ENCODE measurements around the gene ZNF644. TPM values are rescaled to one million over a fixed set of nuclear protein-coding genes. Genes with fewer than 3 reads are reported as not detected.

ZNF644 gene
- total and polyA plus RNA-seq, 2 donors (not counting 1 experiment from before 2014, with no cell fraction given), result 9.6 to 124 TPM

GRCh38 chr1:90945287-90945686 lies 76.5 kb downstream of the ZNF644 start:
- ChIA-PET POLR2A (no interaction called here), CTCF (interaction anchor here (0.9 kb wide), 1 partner anchor 9 kb away, joined by 4 read pairs; no protein-coding TSS in a partner anchor)
- Histone ChIP-seq H3K36me3 (replicated peaks in 1 of 2; ENCODE audit: control extremely low read depth in 1 of 2, control insufficient read depth in 1 of 2, extremely low read depth in 1 of 2, insufficient read depth in 2 of 2, low read length in 1 of 2) (peaks cover 3 to 8% of the 10 kb centered on the region in 2 experiments), H3K9me3 (ENCODE audit: control extremely low read depth in 1 of 3, control insufficient read depth in 2 of 3, insufficient read depth in 1 of 3, low read length in 2 of 3) (no peaks in the 10 kb centered on the region), H4K20me1 (ENCODE audit: control insufficient read depth, insufficient read depth, low read length, poor library complexity, severe bottlenecking) (peaks cover 43% of the 10 kb centered on the region), H3K79me2 (ENCODE audit: control insufficient read depth, insufficient read depth, low read length) (peaks cover 71% of the 10 kb centered on the region), H3K9ac (ENCODE audit: low read length) (no peak overlapping the region), H3K27ac (ENCODE audit: low read length in 2 of 2) (no peak overlapping the region), H3K4me2 (replicated peaks; ENCODE audit: low read depth, low read length, poor library complexity, severe bottlenecking) (no peak overlapping the region), H2AFZ (ENCODE audit: insufficient read depth, low read depth, low read length, poor library complexity, severe bottlenecking) (no peak overlapping the region), H3K4me1 (ENCODE audit: control insufficient read depth in 2 of 2, insufficient read depth in 2 of 2, low read length in 2 of 2) (no peaks in the 10 kb centered on the region), H3K27me3 (replicated peaks in 1 of 4; ENCODE audit: control extremely low read depth in 1 of 4, control insufficient read depth in 3 of 4, insufficient read depth in 4 of 4, low read length in 3 of 4) (no peaks in the 10 kb centered on the region), H3K4me3 (ENCODE audit: control extremely low read depth in 1 of 5, extremely low read depth in 1 of 5, insufficient read depth in 1 of 5, low read depth in 2 of 5, low read length in 4 of 5) (no peak overlapping the region)
- Mint-ChIP-seq H3K27ac (no peak overlapping the region), H3K4me1 (peaks cover 21% of the 10 kb centered on the region), H3K27me3 (no peaks in the 10 kb centered on the region), H3K4me3 (no peak overlapping the region), H3K9me3 (ENCODE audit: insufficient read depth) (no peaks in the 10 kb centered on the region)
- TF ChIP-seq CTCF (IDR thresholded peaks at IDR 0.05), result no peak
- TF ChIP-seq EZH2 (IDR thresholded peaks at IDR 0.05; ENCODE audit: borderline replicate concordance, insufficient read depth, low read depth, low read length, poor library complexity, severe bottlenecking), result no peak
- ATAC-seq (ENCODE audit: low read depth) (no peak), DNase-seq (no peak)
- intact Hi-C loops (cut with micrococcal nuclease), result no loop called here

- Histone ChIP-seq H3K9me3 (ENCODE audit: control extremely low read depth in 1 of 3, control insufficient read depth in 2 of 3, insufficient read depth in 1 of 3, low read length in 2 of 3) (no peaks in the 10 kb centered on the region), H3K36me3 (replicated peaks in 1 of 2; ENCODE audit: control extremely low read depth in 1 of 2, control insufficient read depth in 1 of 2, extremely low read depth in 1 of 2, insufficient read depth in 2 of 2, low read length in 1 of 2) (peaks cover 4 to 20% of the 10 kb centered on the region in 2 experiments), H3K27ac (ENCODE audit: low read length in 2 of 2) (no peak overlapping the region), H3K4me2 (replicated peaks; ENCODE audit: low read depth, low read length, poor library complexity, severe bottlenecking) (no peak overlapping the region), H3K79me2 (ENCODE audit: control insufficient read depth, insufficient read depth, low read length) (peaks cover 74% of the 10 kb centered on the region), H3K27me3 (replicated peaks in 1 of 4; ENCODE audit: control extremely low read depth in 1 of 4, control insufficient read depth in 3 of 4, insufficient read depth in 4 of 4, low read length in 3 of 4) (no peaks in the 10 kb centered on the region), H4K20me1 (ENCODE audit: control insufficient read depth, insufficient read depth, low read length, poor library complexity, severe bottlenecking) (peaks cover 47% of the 10 kb centered on the region), H3K9ac (ENCODE audit: low read length) (no peak overlapping the region), H2AFZ (ENCODE audit: insufficient read depth, low read depth, low read length, poor library complexity, severe bottlenecking) (no peak overlapping the region), H3K4me3 (ENCODE audit: control extremely low read depth in 1 of 5, extremely low read depth in 1 of 5, insufficient read depth in 1 of 5, low read depth in 2 of 5, low read length in 4 of 5) (no peak overlapping the region), H3K4me1 (ENCODE audit: control insufficient read depth in 2 of 2, insufficient read depth in 2 of 2, low read length in 2 of 2) (no peaks in the 10 kb centered on the region)
- DNase-seq (no peak), ATAC-seq (ENCODE audit: low read depth) (no peak)
- CTCF ChIA-PET, result interaction anchor here (1.0 kb wide), 1 partner anchor 221 kb away, joined by 3 read pairs; no protein-coding TSS in a partner anchor
- TF ChIP-seq CTCF (IDR thresholded peaks at IDR 0.05) (no peak), EZH2 (IDR thresholded peaks at IDR 0.05; ENCODE audit: borderline replicate concordance, insufficient read depth, low read depth, low read length, poor library complexity, severe bottlenecking) (no peak)
- H3K4me1 Mint-ChIP-seq, result peaks cover 19% of the 10 kb centered on the region
- no peak overlapping the region for H3K27ac Mint-ChIP-seq
- POLR2A ChIA-PET, result no interaction called here
- intact Hi-C loops (cut with micrococcal nuclease), result no loop called here
- no peaks in the 10 kb centered on the region for H3K9me3 Mint-ChIP-seq (ENCODE audit: insufficient read depth)
- H3K4me3 Mint-ChIP-seq, result no peak overlapping the region
- no peaks in the 10 kb centered on the region for H3K27me3 Mint-ChIP-seq
- 100% methylated on average over 1 of the region's 4 CpGs for WGBS (ENCODE audit: insufficient coverage)
Observed at GRCh38 chr1:90943966-90944365, 77.9 kb downstream of the ZNF644 start.
